ENCODE data around the gene TAF10. TPM values are rescaled to one million over a fixed set of nuclear protein-coding genes. Genes with fewer than 3 reads are reported as not detected.

TAF10 gene
- polyA plus RNA-seq, 1 of the 3 experiments (the other 2 are of a cell fraction), result 213 TPM

- Histone ChIP-seq H3K9ac (peak within 1 kb of the TSS; percentile 49), H3K9me2 (no peaks in the 10 kb centered on the region), H2AFZ (ENCODE audit: low read depth) (0 out of 2 replicates have a peak within 1 kb of the TSS, but pooled peaks have one; percentile 79), H3K36me3 (replicated peaks in 1 of 2; ENCODE audit: control insufficient read depth in 1 of 2, insufficient read depth in 2 of 2, low read length in 1 of 2) (no peaks in the 10 kb centered on the region), H3F3A (replicated peaks; ENCODE audit: insufficient read depth) (peaks cover 4% of the 10 kb centered on the region), H3K79me2 (ENCODE audit: insufficient read depth) (no peaks in the 10 kb centered on the region), H3K9me3 (no peaks in the 10 kb centered on the region), H3K4me1 (ENCODE audit: control insufficient read depth in 1 of 2, insufficient read depth in 2 of 2, low read depth in 1 of 2, low read length in 1 of 2) (peaks cover 0 to 25% of the 10 kb centered on the region in 2 experiments; a peak in 1 of 4 replicates), H3K27ac (ENCODE audit: low read depth in 2 of 2, low read length in 1 of 2) (peak within 1 kb of the TSS in 1 of 2 experiments; percentile 71; a peak in 1 of 4 replicates), H3K4me3 (ENCODE audit: low read depth in 2 of 2, low read length in 1 of 2) (peak within 1 kb of the TSS; percentile 58 to 62), H3K27me3 (ENCODE audit: insufficient read depth) (no peaks in the 10 kb centered on the region), H3K4me2 (peak within 1 kb of the TSS; percentile 74), H4K20me1 (ENCODE audit: insufficient read depth) (no peaks in the 10 kb centered on the region)
- DNase-seq, result peak; percentile 96
- ChIA-PET CTCF (interaction anchor here (0.8 to 3.2 kb wide), 4 partner anchors 9 to 124 kb away, joined by 3 to 10 read pairs (median 6); no protein-coding TSS in a partner anchor), POLR2A (interaction anchor here (1.0 kb wide), 1 partner anchor 9 kb away, joined by 11 read pairs; no protein-coding TSS in a partner anchor)
- TF ChIP-seq MEF2A (IDR thresholded peaks at IDR 0.05; ENCODE audit: borderline replicate concordance, low read depth) (no peak), YY1 (IDR thresholded peaks at IDR 0.05; ENCODE audit: low read depth) (no peak), EZH2phosphoT487 (IDR thresholded peaks at IDR 0.05; ENCODE audit: borderline replicate concordance, low read depth) (no peak), MXI1 (IDR thresholded peaks at IDR 0.05; ENCODE audit: low read depth, low read length) (no peak), SIN3A (IDR thresholded peaks at IDR 0.05; ENCODE audit: borderline replicate concordance, low read depth, low read length) (no peak), EP300 (IDR thresholded peaks at IDR 0.05; ENCODE audit: borderline replicate concordance in 1 of 2, low read depth in 1 of 2, low read length in 1 of 2) (no peak), IRF3 (IDR thresholded peaks at IDR 0.05; ENCODE audit: low read depth, low read length) (no peak), TCF12 (IDR thresholded peaks at IDR 0.05) (no peak), POLR2AphosphoS5 (IDR thresholded peaks at IDR 0.05; ENCODE audit: low read depth, low read length) (no peak), SMC3 (IDR thresholded peaks at IDR 0.05; ENCODE audit: low read depth, low read length) (no peak), USF2 (IDR thresholded peaks at IDR 0.05; ENCODE audit: borderline replicate concordance, low read depth, low read length) (no peak), RXRA (IDR thresholded peaks at IDR 0.05; ENCODE audit: borderline replicate concordance, low read depth) (no peak), TEAD4 (IDR thresholded peaks at IDR 0.05; ENCODE audit: borderline replicate concordance, insufficient read depth) (no peak), GATA2 (CRISPR knock-in tag; IDR thresholded peaks at IDR 0.05) (no peak), RCOR1 (IDR thresholded peaks at IDR 0.05; ENCODE audit: low read length) (no peak), JUND (IDR thresholded peaks at IDR 0.05) (no peak), RAD21 (IDR thresholded peaks at IDR 0.05; ENCODE audit: low read length) (no peak)
- 29% methylated on average over 28 of the region's 56 CpGs for WGBS (ENCODE audit: low lambda C conversion rate)
Measured at GRCh38 chr11:6655790-6656583, 44.0 kb upstream of the TAF10 start, which contains the start of gene DCHS1. DCHS1 (minus strand) TSS chr11:6655809; CDS start chr11:6641613, 14,196 bp downstream.

All from SK-N-SH (cell line).